ENCODE data around the gene NCAPG2. TPM values are rescaled to one million over a fixed set of nuclear protein-coding genes. Genes with fewer than 3 reads are reported as not detected.

Gene NCAPG2
- total RNA-seq, 2 experiments from 2014 or later: 61.8 to 111 TPM

- Histone ChIP-seq H3K4me1 (ENCODE audit: insufficient read depth, low read length, poor library complexity, severe bottlenecking) (no peaks in the 10 kb centered on the region), H3K4me3 (ENCODE audit: low read depth, low read length, poor library complexity, severe bottlenecking) (no peak overlapping the region), H3K9me3 (ENCODE audit: low read length) (no peaks in the 10 kb centered on the region), H3K36me3 (ENCODE audit: insufficient read depth, low read length) (peaks cover 6% of the 10 kb centered on the region; the same call in 1 of the 2 replicates), H3K9me2 (ENCODE audit: insufficient read depth, low read length) (no peaks in the 10 kb centered on the region), H3K79me2 (ENCODE audit: insufficient read depth, low read depth, low read length) (no peaks in the 10 kb centered on the region), H3K4me2 (ENCODE audit: low read length) (no peak overlapping the region), H2AFZ (ENCODE audit: low read length) (no peak overlapping the region), H4K20me1 (ENCODE audit: insufficient read depth, low read length) (no peaks in the 10 kb centered on the region), H3K27ac (ENCODE audit: low read depth, low read length, poor library complexity, severe bottlenecking) (no peak overlapping the region)
- CTCF ChIA-PET (ENCODE audit: unreplicated experiment): no interaction called here
- no TSS peak for BruUV-seq (replicated peaks)
- no peak for DNase-seq (ENCODE audit: low spot score)
- TF ChIP-seq, protein P1, sequence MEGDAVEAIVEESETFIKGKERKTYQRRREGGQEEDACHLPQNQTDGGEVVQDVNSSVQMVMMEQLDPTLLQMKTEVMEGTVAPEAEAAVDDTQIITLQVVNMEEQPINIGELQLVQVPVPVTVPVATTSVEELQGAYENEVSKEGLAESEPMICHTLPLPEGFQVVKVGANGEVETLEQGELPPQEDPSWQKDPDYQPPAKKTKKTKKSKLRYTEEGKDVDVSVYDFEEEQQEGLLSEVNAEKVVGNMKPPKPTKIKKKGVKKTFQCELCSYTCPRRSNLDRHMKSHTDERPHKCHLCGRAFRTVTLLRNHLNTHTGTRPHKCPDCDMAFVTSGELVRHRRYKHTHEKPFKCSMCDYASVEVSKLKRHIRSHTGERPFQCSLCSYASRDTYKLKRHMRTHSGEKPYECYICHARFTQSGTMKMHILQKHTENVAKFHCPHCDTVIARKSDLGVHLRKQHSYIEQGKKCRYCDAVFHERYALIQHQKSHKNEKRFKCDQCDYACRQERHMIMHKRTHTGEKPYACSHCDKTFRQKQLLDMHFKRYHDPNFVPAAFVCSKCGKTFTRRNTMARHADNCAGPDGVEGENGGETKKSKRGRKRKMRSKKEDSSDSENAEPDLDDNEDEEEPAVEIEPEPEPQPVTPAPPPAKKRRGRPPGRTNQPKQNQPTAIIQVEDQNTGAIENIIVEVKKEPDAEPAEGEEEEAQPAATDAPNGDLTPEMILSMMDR (conservative IDR thresholded peaks at IDR 0.05; ENCODE audit: low read length): peak; percentile 60
- TF ChIP-seq EZH2phosphoT487 (IDR thresholded peaks at IDR 0.05; ENCODE audit: borderline replicate concordance, low read depth, low read length): no peak
- POLR2A ChIA-PET: interaction anchor here (2.2 kb wide), 1 partner anchor 19 kb away, joined by 8 read pairs; no protein-coding TSS in a partner anchor
- intact Hi-C loops (cut with micrococcal nuclease; ENCODE audit: unreplicated experiment): no loop called here
Measured at GRCh38 chr7:158733775-158734494, 29.3 kb upstream of the NCAPG2 start.

GRCh38 chr7:158733220-158733519 is 28.6 kb upstream of the NCAPG2 start:
- no TSS peak for BruUV-seq (replicated peaks)
- no peak overlapping the region for H3K4me2 ChIP-seq (ENCODE audit: low read length)
- no peak overlapping the region for H3K27ac ChIP-seq (ENCODE audit: low read depth, low read length, poor library complexity, severe bottlenecking)
- ChIA-PET CTCF (ENCODE audit: unreplicated experiment) (no interaction called here), POLR2A (interaction anchor here (0.9 to 2.2 kb wide), 3 partner anchors 8 to 18 kb away, joined by 3 to 8 read pairs (median 3); no protein-coding TSS in a partner anchor)
- no peaks in the 10 kb centered on the region for H3K79me2 ChIP-seq (ENCODE audit: insufficient read depth, low read depth, low read length)
- H3K9me2 ChIP-seq (ENCODE audit: insufficient read depth, low read length): no peaks in the 10 kb centered on the region
- H3K9me3 ChIP-seq (ENCODE audit: low read length): no peaks in the 10 kb centered on the region
- no peaks in the 10 kb centered on the region for H4K20me1 ChIP-seq (ENCODE audit: insufficient read depth, low read length)
- H3K4me1 ChIP-seq (ENCODE audit: insufficient read depth, low read length, poor library complexity, severe bottlenecking): no peaks in the 10 kb centered on the region
- TF ChIP-seq, protein P1 (conservative IDR thresholded peaks at IDR 0.05; ENCODE audit: low read length): no peak
- TF ChIP-seq EZH2phosphoT487 (IDR thresholded peaks at IDR 0.05; ENCODE audit: borderline replicate concordance, low read depth, low read length): no peak
- no peak overlapping the region for H2AFZ ChIP-seq (ENCODE audit: low read length)
- intact Hi-C loops (cut with micrococcal nuclease; ENCODE audit: unreplicated experiment): no loop called here
- H3K4me3 ChIP-seq (ENCODE audit: low read depth, low read length, poor library complexity, severe bottlenecking): no peak overlapping the region
- no peak for DNase-seq (ENCODE audit: low spot score)
- 0 out of 2 replicates have a peak, but pooled peaks cover 6% of the 10 kb centered on the region for H3K36me3 ChIP-seq (ENCODE audit: insufficient read depth, low read length)
